CD4-positive, alpha-beta T cell (primary cell): ENCODE data around the gene CCDC70. TPM values are rescaled to one million over a fixed set of nuclear protein-coding genes. Genes with fewer than 3 reads are reported as not detected.

Experiments
- ATAC-seq: fragments of 200-7000 bp; cut with Tn5 transposase; one replicate; pipeline ENCODE4 v1.10.0; 2022; ENCODE audit warnings: mild to moderate bottlenecking; ENCODE audit not compliant: poor library complexity
- CTCF ChIA-PET: fragments of 350-600 bp; sonication (Branson Sonifier 250); formaldehyde crosslinking; loops from one replicate; lab custom pipeline; 2021; ENCODE audit warnings: antibody characterized with exemption, inconsistent platforms; lab: Charles Lee
- POLR2A ChIA-PET: fragments of 350-600 bp; sonication (Branson Sonifier 250); formaldehyde crosslinking; loops from one replicate; lab custom pipeline; 2021; ENCODE audit warnings: antibody characterized with exemption, inconsistent platforms; lab: Charles Lee
- DNase-seq, 14 experiments: peaks; one replicate each; pipeline ENCODE4 v3.0.0-alpha.2; 2013 to 2020; ENCODE audit warnings: mixed read lengths in 2 of 14
- H3K27ac ChIP-seq, 2 donors: one replicate each; pipeline versions ENCODE4 v1.5.1 to v1.7.0; 2013; ENCODE audit warnings: low read length in 2 of 2, low read depth in 1 of 2, mild to moderate bottlenecking in 1 of 2
- H3K27me3 ChIP-seq, 2 experiments: 1 replicate in 1 of 2; 2 replicates in 1 of 2; pipeline versions ENCODE4 v1.6.1 to v1.7.0; 2013; ENCODE audit warnings: low read length in 2 of 2, control low read depth in 1 of 2, mild to moderate bottlenecking in 1 of 2, moderate library complexity in 1 of 2; ENCODE audit not compliant: insufficient read depth in 2 of 2, control insufficient read depth in 1 of 2
- H3K36me3 ChIP-seq: one replicate; pipeline ENCODE4 v1.6.1; 2013; ENCODE audit warnings: low read length, control low read depth; ENCODE audit not compliant: insufficient read depth
- H3K4me1 ChIP-seq: one replicate; pipeline ENCODE4 v1.6.1; 2013; ENCODE audit warnings: low read length, control low read depth; ENCODE audit not compliant: insufficient read depth
- H3K4me3 ChIP-seq: one replicate; pipeline ENCODE4 v1.5.1; 2013; ENCODE audit warnings: mild to moderate bottlenecking, low read length, moderate library complexity
- H3K9me3 ChIP-seq, 2 experiments: 1 replicate in 1 of 2; 2 replicates in 1 of 2; pipeline versions ENCODE4 v1.6.1 to v1.7.0; 2013; ENCODE audit warnings: low read length in 2 of 2, mild to moderate bottlenecking in 2 of 2, control low read depth in 1 of 2, moderate library complexity in 1 of 2; ENCODE audit not compliant: control insufficient read depth in 1 of 2, insufficient read depth in 1 of 2
- H3K27ac Mint-ChIP-seq: one replicate; pipeline ENCODE4 v1.8.0; 2020; ENCODE audit warnings: mixed read lengths
- H3K27me3 Mint-ChIP-seq: one replicate; pipeline ENCODE4 v1.8.0; 2021; ENCODE audit warnings: mixed read lengths
- H3K36me3 Mint-ChIP-seq: one replicate; pipeline ENCODE4 v1.8.0; 2021; ENCODE audit warnings: low read depth, mixed read lengths
- H3K4me1 Mint-ChIP-seq: one replicate; pipeline ENCODE4 v1.8.0; 2021; ENCODE audit warnings: low read depth, mixed read lengths
- H3K4me3 Mint-ChIP-seq: one replicate; pipeline ENCODE4 v1.8.0; 2020; ENCODE audit warnings: mild to moderate bottlenecking, mixed read lengths
- H3K9me3 Mint-ChIP-seq: one replicate; pipeline ENCODE4 v1.8.0; 2020; ENCODE audit warnings: mixed read lengths
- CTCF ChIP-seq: fragments of 200-600 bp; IDR thresholded peaks from one replicate; pipeline ENCODE4 v1.8.0; 2022; ENCODE audit warnings: antibody characterized with exemption, mild to moderate bottlenecking
- intact Hi-C, 2 experiments: fragments of 100-400 bp; cut with DNase I in 1 of 2; cut with micrococcal nuclease in 1 of 2; formaldehyde crosslinking; loops; one replicate each; pipeline versions ENCODE4 v1.15.1 to v1.9.0; 2023 to 2025; cut with DNase I, micrococcal nuclease
- total RNA-seq, 174 experiments: library from RNA in 2 of 174; stranded (reverse) in 2 of 174; gene quantifications; one replicate each; pipeline ENCODE4 v1.2.3 and lab custom pipeline; 2021 to 2026

CCDC70 gene
- total RNA-seq, 2 experiments from 2014 or later, result not detected

GRCh38 chr13:51892657-51893056 is 30.9 kb downstream of the CCDC70 start:
- H3K36me3 Mint-ChIP-seq, result no peaks in the 10 kb centered on the region
- H3K9me3 ChIP-seq, result no peaks in the 10 kb centered on the region
- no peak overlapping the region for H3K4me3 Mint-ChIP-seq
- H3K36me3 ChIP-seq, result no peaks in the 10 kb centered on the region
- H3K4me1 ChIP-seq, result no peaks in the 10 kb centered on the region
- intact Hi-C loops, result no loop called here
- H3K27ac ChIP-seq, result no peak overlapping the region
- H3K27me3 Mint-ChIP-seq, result no peaks in the 10 kb centered on the region
- no peak for TF ChIP-seq CTCF
- CTCF ChIA-PET, result no interaction called here
- no peak for DNase-seq
- H3K27ac Mint-ChIP-seq, result no peak overlapping the region
- ATAC-seq, result no peak
- POLR2A ChIA-PET, result no interaction called here
- no peaks in the 10 kb centered on the region for H3K9me3 Mint-ChIP-seq
- no peaks in the 10 kb centered on the region for H3K27me3 ChIP-seq
- peaks cover 5% of the 10 kb centered on the region for H3K4me1 Mint-ChIP-seq
- H3K4me3 ChIP-seq, result no peak overlapping the region

DNA sequence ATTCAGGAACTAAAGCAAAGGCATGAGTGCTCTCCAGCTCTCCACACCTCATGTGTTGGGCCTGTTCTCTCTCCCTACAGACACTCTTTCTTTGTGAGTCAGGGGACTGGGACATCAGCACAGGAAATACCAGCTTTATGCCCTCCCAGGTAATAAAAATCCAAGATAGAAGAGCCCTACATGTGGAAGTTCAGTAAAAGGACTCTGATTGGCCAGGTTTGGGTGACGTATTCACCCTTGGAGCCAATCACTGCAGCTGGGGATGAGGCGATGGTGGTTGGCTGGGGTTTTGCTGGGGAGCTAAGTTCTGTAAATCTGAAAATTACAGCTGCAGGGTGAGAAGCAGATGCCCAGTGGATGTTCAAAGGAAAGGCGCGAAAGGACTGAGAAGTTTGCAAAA is 32.5 kb downstream of the CCDC70 start:
- Mint-ChIP-seq H3K27ac (no peak overlapping the region), H3K4me3 (no peak overlapping the region), H3K9me3 (no peaks in the 10 kb centered on the region), H3K27me3 (no peaks in the 10 kb centered on the region), H3K4me1 (peaks cover 5% of the 10 kb centered on the region), H3K36me3 (no peaks in the 10 kb centered on the region)
- DNase-seq (no peak), ATAC-seq (no peak)
- ChIA-PET POLR2A (no interaction called here), CTCF (interaction anchor here (0.5 kb wide), 1 partner anchor 24 kb away, joined by 3 read pairs; no protein-coding TSS in a partner anchor)
- intact Hi-C loops, result no loop called here
- H3K4me1 ChIP-seq, result no peaks in the 10 kb centered on the region
- no peak for TF ChIP-seq CTCF
- H3K36me3 ChIP-seq, result no peaks in the 10 kb centered on the region
- no peaks in the 10 kb centered on the region for H3K27me3 ChIP-seq
- H3K27ac ChIP-seq, result no peak overlapping the region
- H3K4me3 ChIP-seq, result no peak overlapping the region
- H3K9me3 ChIP-seq, result no peaks in the 10 kb centered on the region

DNA sequence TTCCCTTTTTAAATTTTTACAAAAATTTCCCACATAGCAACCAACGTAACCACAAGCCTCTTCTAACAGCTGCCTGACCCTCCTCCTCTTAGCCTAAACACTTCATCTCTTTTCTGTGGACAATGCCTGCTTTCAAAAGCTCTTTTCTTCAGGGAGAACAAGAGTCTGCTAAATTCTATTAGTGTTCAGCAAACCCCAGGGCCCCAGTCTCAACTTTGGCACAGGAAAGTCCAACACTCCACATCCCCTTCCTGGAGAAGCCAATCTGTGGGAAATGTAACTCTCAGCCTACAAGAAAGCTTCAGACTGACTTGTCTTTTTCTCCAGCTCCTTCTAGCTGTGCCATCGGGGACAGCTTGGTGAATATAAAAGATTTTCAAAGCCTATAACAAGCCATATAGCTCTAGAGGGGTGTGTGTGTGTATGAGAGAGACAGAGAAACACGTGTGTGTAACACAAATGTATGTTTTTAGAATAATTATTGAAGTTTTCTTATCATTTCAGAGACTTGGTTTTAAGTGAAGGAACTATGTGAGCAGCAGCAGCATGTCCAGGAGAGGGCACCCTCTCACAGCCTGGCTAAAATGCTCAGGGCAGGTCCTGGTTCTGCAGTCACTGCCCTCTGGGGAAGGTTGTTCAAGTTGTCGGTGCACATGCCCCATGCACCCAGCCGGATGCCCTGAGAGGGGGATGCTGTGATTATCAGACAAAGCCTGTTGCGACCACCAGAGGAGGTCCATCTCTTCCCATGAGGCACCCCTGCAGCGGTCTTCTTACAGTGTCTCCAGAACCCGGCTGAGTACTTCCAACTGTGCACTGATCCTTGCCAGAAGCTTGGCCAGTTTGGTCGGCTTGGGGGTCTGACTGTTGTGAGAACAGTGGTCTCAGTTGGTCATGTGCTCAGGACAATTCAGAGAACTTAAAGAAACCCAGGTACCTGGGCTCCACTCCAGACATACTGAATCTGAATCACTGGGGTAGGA is 34.4 kb downstream of the CCDC70 start:
- Histone ChIP-seq H3K4me3 (no peak overlapping the region), H3K27me3 (no peaks in the 10 kb centered on the region), H3K9me3 (no peaks in the 10 kb centered on the region), H3K27ac (no peak overlapping the region), H3K36me3 (no peaks in the 10 kb centered on the region), H3K4me1 (no peaks in the 10 kb centered on the region)
- POLR2A ChIA-PET, result interaction anchor here (1.4 kb wide), 1 partner anchor 232 kb away, joined by 4 read pairs; no protein-coding TSS in a partner anchor
- DNase-seq (peak; percentile 4 to 71 (median 37)), ATAC-seq (peak; percentile 63)
- H3K4me1 Mint-ChIP-seq, result peaks cover 5% of the 10 kb centered on the region
- H3K4me3 Mint-ChIP-seq, result no peak overlapping the region
- intact Hi-C loops, result loop anchor here (1.0 to 2.0 kb wide), 3 partner anchors 231 to 307 kb away; no protein-coding TSS in a partner anchor
- no peaks in the 10 kb centered on the region for H3K27me3 Mint-ChIP-seq
- CTCF ChIA-PET, result interaction anchor here (1.3 to 1.9 kb wide), 2 partner anchors 10 to 231 kb away, joined by 3 to 8 read pairs; no protein-coding TSS in a partner anchor
- no peaks in the 10 kb centered on the region for H3K36me3 Mint-ChIP-seq
- TF ChIP-seq CTCF, result peak; percentile 52
- H3K9me3 Mint-ChIP-seq, result no peaks in the 10 kb centered on the region
- H3K27ac Mint-ChIP-seq, result no peak overlapping the region
